ENCODE results near the gene DAAM2.

DAAM2 gene

DNA sequence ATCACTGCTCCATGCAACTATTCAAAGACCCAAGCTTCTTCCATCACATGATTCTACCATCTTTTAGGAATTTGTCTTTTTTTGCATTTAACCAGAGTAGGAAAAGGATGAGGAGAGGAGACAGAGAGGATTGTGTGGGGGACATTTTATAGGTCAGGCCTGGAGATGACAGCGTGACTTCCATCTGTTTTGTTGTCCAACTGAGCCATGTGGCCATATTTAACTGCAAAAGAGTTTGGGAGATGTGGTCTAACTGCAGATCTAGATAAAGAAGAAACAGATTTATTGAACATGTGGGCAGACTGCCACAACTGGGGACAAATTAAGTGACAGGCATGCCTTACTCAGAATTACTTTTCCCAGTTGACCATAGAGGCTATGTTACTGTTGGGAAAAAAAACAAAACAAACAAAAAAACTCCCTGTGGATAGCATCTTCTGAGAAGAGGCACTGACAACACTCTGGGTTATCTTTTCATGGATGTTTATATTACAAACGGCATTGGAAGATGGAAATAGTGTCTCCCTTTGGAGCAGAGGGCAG is 161.0 kb downstream of the DAAM2 start:
- Histone ChIP-seq H3K36me3 (ENCODE audit: control insufficient read depth in 2 of 2, insufficient read depth in 2 of 2, low read length in 2 of 2) (no peaks in the 10 kb centered on the region), H3K9ac (ENCODE audit: low read depth in 1 of 2, low read length in 2 of 2) (no peak overlapping the region), H3K4me3 (ENCODE audit: low read length in 2 of 2) (no peak overlapping the region), H3K27me3 (ENCODE audit: control insufficient read depth in 2 of 2, insufficient read depth in 2 of 2, low read length in 2 of 2) (no peaks in the 10 kb centered on the region), H3K27ac (ENCODE audit: low read depth in 2 of 2, low read length in 2 of 2) (no peak overlapping the region), H3K9me3 (ENCODE audit: control insufficient read depth in 2 of 2, low read length in 2 of 2) (peaks cover 0 to 2% of the 10 kb centered on the region in 2 donors), H3K4me1 (ENCODE audit: control insufficient read depth in 2 of 2, insufficient read depth in 2 of 2, low read length in 2 of 2) (peaks cover 0 to 2% of the 10 kb centered on the region in 2 donors)
